NCI-H1092 treated with DMSO at 0.1 percent for 48 hours (cell line): ENCODE measurements around the gene NIN.
"Not testable (repeated sequence)": the region's sequence is repeated elsewhere in the genome, so short reads cannot be mapped to it uniquely, and the experiment has no call there.

ENCODE experiments used
- DNase-seq: peaks from one replicate; lab custom pipeline; 2025; lab: John Stamatoyannopoulos, UW

The NIN gene

DNA sequence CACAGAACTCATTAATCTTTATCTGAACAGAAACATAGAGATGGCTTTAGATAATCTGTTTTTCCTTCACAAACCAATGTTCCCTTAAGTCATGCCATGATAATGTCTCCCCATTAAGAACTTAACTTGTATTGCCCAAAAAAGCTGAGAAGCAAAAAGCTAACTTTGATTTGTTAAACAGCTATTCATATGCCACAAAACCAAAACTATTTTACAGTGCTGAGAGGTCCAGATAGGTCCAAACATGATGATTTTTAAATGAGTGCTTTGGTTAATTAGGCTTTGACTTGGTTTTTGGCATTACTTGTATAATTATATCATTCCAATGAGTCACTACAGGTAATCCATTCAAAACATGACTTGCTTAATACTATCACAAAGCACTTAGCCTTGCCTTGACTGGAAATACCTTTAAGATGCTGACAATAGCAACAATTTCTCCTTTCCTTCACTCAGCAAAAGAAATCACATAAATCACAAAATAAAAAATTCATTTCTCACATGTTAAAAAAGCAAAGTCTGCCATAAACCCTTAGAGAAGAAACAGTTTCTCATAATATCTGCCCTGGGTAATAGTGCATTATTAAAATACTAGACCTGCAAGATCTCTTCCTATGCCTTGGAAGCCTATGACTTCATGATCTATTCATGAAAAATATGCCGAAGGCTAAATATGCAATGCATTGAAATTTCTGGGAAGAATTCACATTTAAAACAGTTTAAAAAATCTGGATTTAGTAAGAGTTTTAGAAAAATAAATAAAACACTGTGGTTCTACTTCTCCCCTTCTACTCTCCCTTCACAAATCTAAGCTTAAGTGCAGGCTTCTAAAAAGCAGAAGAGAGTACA lies 110.8 kb downstream of the NIN start:
- DNase-seq, result no peak

DNA sequence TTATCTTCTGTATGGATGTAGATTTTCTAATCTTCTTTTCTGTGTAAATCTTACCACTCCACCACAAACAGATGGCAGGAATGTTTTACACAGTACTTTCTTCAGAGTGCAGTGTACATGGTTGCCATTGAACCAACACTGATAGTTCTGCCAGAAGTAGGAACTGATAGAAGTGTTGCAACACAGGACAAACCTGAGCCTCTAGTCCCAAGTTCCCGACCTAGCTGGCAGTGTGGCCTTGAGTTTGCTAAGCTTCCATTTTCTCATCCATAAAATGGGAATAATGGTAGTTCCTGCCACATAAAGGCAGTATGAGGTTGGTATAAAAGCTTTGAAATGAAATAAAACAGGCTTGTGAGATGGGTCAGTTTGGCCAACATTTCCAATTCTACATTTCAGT lies 112.0 kb downstream of the NIN start:
- DNase-seq, result no peak

DNA sequence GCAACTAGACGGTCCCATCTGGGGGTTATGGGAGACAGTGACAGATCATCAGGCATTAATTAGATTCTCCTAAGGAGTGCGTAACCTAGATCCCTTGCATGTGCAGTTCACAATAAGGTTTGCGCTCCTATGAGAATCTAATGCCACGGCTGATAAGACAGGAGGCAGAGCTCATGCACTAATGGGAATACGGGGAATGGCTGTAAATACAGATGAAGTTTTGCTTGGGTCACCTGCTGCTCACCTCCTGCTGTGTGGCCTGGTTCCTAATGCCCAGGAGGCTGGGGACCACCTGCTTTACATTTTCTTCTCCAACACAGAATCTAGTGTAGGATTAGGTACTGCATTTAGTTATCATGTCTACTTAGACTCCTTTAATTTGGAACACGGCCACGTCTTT lies 113.2 kb downstream of the NIN start:
- no peak for DNase-seq

DNA sequence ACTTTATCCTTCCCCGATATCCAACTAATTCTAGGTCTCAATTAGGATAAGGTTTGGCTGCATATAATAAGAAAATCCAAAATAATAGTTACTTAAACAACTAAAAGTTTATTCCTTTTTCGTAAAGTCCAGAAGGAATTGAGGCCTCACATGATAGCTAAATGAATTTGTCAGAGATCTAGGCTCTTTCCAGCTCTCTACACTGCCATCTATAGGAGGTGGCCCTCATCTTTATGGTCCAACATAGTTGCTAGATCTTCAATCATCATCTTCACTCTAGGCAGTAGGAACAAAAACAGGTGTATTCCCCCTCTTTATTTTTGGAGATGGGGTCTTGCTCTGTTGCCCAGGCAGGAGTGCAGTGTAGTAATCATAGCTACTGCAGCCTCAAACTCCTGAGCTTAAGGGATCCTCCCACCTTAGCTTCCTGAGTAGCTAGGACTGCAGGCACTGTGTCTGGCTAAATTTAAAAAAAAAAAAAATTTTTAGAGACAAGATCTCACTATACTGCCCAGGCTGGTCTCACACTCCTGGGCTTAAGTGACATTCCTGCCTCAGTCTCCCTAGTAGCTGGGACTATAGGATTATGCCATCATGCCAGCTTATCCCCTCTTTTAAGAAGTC lies 116.4 kb downstream of the NIN start:
- no peak for DNase-seq

- DNase-seq, result no peak
Observed at GRCh38 chr14:50711043-50711442, 119.9 kb downstream of the NIN start.

DNA sequence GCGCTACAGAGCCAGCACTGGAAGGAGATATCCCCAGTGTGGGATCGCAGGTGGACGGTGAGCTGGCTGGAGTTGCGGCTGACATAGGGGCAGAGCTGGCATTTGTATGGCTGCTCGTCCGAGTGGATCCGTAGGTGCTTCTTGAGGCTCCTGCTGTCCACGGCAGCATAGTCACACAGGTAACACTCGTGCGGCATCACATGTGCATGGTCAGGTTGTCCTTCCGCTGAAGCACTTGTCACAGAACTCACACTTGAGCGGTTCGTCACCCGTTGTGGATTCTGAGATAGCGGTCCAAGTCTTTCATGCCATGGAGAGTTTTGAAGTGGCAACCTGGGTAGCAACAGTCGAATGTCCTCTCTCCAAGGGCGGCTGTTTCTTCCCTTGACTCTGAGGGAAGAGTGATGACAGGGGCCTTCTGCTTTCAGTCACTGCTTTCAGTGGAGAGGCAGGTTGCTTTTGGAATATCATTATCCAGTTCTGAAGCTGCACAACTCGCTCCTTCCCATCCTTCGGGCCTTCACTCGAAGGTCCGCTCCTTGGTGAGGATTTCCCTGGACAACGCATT lies 125.9 kb downstream of the NIN start:
- no peak for DNase-seq

GRCh38 chr14:50704454-50705010 lies 126.4 kb downstream of the NIN start:
- no peak for DNase-seq

GRCh38 chr14:50697659-50698290 lies 133.2 kb downstream of the NIN start:
- no peak for DNase-seq

GRCh38 chr14:50694260-50694659 lies 136.7 kb downstream of the NIN start:
- DNase-seq, result not testable (repeated sequence)

- no peak for DNase-seq
Observed at GRCh38 chr14:50688875-50689274, 142.1 kb downstream of the NIN start.

GRCh38 chr14:50679674-50680073 lies 151.3 kb downstream of the NIN start:
- no peak for DNase-seq

- DNase-seq, result no peak
Observed at GRCh38 chr14:50678163-50678562, 152.8 kb downstream of the NIN start.

GRCh38 chr14:50677527-50678063 lies 153.4 kb downstream of the NIN start:
- no peak for DNase-seq

- no peak for DNase-seq
Observed at GRCh38 chr14:50676814-50677516, 154.0 kb downstream of the NIN start.

GRCh38 chr14:50675597-50675996 lies 155.4 kb downstream of the NIN start:
- no peak for DNase-seq

- no peak for DNase-seq
Observed at GRCh38 chr14:50670866-50671256, 160.1 kb downstream of the NIN start.

GRCh38 chr14:50670196-50670865 lies 160.6 kb downstream of the NIN start:
- no peak for DNase-seq
